Activated CD4-positive, alpha-beta T cell treated with anti-CD3 and anti-CD28 coated beads for 1 hour (primary cell): ENCODE data around the gene TMEM209.
"Not testable (repeated sequence)": the region's sequence is repeated elsewhere in the genome, so short reads cannot be mapped to it uniquely, and the experiment has no call there.

Source experiments
- DNase-seq: peaks from one replicate; pipeline ENCODE4 v3.0.0-alpha.2; 2020

TMEM209 gene

DNA sequence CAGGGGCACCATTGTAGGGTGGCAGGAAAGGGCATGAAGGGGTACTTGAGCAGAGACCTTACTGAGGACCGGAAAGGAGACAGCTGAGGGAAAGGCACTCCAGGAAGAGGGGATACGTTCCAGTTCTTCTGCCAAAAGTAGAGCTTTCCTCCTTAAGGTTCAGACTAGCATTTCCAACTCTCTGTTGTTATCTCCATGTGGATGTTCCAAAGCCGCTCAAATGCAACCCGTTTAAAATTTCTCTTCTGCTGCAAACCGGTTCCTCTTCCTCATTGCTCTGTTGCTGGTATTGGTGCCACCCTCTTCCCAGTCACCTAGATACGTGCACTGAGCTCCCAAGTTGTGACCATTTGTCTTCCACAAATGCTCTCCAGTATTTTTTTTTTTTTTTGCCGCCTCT is 47.5 kb downstream of the TMEM209 start:
- DNase-seq: no peak

DNA sequence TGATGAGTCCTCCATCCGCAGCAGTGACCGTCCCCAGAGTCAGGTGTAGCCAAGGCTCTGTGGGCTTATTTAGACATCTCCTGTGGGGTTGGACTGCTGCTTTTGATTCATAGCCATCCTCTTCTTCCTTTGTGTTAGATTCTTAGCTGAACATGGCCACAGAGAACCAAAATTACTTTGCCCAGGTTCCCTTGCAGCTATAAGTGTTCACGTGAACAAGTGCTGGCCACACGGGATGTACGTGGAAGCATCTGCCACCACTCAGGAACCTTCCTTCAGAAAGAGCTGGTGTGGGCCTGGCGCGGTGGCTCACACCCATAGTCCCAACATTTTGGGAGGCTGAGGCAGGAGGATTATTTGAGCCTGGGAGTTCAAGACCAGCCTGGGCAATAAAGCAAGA is 49.1 kb downstream of the TMEM209 start:
- no peak for DNase-seq

DNA sequence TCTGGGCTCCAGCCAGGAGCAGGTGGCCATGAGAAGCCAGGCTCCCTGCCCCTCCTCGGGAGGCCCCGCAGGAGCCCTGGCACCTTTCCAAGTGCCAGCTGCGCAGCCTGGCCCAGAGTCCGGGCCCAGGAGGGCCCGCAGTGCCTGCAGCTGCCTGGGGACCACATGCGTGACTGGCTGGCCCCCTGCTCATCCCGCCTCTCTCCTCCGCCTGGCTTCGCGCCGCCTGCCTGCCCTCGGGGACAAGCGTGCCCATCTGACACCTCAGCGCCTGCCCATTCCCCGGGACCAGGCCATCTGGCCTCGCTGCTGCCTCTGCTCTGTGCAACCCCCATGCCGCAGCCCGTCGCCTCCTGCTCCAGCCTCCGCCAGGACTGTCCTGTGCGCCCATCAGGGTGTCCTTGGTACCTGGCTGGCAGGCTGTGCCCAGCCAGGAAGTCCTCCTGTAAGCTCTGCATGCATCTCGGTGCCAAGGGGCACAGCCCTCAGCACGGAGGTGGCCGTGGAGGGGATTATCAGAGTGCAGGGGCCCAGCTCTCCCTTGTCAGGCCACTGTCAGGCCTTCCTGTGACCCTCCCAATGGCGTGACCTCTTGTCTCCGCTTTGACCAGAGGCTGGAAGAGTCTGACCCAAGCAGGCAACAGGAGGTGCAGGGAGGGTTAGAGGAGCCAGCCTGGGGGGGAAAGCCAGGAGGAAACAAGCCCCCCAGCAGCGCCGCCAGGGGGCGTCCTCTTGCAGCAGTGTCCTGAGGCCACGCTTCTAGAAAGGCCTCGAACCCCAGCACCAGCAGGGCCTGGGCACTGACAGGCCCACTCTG is 50.5 kb downstream of the TMEM209 start:
- DNase-seq: no peak

DNA sequence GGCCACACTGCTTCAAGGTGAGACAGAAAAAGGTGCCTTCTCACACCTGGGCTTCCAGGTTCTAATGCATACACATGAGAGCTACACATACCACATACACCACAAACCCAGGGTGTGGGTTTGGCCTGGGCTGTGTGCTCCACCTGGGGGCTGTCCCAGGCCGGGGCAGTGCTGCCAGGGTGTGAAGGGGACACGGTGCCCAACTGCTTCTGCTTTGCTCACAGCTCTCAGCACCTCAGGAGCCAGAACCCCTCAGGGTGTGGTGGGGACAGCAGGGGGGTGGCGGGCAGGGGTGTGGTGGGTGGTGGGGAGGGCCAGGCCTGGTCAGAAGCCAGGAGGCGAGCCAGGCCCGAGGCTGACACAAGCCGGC is 51.1 kb downstream of the TMEM209 start:
- DNase-seq: no peak

DNA sequence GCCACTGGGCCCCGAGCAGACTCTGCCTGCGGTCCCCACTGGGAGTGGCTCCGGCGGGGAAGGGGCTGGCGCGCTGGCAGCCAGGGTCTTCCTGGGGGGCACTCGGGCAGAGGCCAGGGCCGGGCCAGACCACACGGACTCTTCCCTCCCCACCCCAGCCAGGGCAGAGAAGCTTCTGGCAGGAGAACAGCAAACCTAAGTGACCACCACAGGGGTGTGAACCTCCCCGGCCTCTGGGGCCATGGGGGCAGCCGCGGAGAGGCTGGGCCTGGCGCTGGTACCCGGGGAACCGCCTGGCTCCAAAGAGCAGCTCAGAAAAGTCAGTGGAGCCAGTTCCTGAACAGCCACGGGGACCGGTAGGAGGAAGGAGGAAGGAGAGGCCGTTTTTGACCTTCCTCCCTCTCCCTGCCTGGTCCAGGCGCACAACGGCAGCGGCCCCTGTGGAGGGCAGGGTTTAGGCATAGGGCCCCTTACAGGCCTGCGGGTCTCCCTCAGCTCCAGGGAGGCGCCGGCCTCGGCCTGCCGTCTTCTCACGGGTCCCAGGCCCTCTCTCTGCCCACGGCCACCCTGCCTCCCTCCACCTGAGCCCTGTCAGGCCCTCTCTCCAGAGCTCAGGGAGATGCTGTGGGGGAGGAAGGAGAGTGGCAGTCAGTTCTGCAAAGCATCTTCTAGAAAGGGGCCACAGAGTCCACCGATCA is 51.8 kb downstream of the TMEM209 start:
- no peak for DNase-seq

DNA sequence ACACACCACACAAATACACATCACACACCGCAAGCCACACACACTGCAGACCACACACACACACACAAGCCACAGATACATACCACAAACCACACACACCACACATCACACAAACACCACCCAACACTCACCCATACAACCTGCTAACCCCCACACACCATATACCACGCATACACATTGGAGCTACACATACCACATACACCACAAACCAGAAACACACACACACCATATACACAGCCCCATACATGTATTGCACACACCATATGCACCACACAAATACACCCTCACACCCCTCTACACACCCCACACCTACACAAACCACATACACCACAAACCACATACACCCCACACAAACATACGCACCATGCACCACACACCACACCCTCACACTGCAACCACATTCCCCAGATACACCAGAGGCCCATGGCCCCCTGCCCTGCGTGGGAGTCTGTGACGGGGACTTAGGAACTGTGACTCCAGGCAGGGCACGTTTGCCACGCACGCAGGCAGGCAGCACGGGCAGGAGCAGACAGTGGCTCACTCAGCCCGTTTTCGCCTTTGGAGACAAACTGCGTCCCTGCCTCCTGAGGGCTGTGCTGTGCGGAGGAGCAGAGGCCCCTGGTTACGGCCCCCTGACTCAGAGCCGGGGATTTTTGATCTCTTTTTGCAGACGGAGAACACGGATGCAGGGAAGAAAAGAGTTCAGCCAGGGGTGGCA is 52.6 kb downstream of the TMEM209 start:
- no peak for DNase-seq

DNA sequence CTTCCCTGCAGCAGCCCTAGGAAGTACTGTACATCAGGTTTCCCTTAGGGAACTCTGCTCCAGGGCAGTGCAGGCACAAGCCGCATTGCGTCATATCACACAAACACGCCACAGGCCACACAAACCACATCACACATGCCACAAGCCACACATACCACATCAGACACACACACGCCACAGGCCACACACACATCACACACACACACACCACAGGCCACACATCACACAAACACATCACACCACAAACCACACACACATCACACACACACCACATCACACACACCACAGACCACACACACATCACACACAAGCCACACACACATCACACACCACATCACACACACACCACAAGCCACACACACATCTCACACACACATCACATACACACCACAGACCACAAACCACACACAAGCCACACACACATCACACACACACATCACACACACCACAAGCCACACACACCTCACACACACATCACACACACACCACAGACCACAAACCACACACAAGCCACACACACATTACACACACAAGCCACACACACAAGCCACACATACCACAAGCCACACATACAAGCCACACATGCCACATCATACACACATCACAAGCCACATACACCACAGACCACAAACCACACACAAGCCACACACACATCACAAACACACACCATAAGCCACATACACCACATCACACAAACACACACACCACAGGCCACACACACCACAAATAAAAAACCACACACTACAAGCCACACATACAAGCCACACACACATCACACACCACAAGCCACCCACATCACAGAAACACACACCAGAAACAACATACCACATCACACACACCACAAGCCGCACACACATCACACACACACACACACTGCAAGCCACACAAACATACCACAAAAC is 53.4 kb downstream of the TMEM209 start:
- DNase-seq: no peak

DNA sequence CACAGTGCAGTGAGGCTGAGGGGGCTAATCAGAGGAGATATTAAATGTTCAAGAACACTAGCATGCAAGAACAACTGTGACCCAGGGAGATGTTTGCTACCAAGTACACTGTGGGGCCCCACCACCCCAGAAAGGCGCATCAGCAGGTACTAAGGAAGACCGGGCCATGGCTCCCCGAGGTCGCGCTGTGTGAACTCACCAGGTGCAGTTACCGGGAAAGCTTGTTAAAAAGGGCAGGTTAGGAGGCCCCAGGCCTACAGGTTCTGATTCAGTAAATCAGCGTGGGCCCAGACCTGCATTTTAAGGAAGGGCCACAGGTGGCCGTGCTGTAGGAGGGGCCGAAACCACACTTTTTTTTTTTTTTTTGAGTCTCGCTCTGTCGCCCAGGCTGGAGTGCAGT is 54.6 kb downstream of the TMEM209 start:
- no peak for DNase-seq

DNA sequence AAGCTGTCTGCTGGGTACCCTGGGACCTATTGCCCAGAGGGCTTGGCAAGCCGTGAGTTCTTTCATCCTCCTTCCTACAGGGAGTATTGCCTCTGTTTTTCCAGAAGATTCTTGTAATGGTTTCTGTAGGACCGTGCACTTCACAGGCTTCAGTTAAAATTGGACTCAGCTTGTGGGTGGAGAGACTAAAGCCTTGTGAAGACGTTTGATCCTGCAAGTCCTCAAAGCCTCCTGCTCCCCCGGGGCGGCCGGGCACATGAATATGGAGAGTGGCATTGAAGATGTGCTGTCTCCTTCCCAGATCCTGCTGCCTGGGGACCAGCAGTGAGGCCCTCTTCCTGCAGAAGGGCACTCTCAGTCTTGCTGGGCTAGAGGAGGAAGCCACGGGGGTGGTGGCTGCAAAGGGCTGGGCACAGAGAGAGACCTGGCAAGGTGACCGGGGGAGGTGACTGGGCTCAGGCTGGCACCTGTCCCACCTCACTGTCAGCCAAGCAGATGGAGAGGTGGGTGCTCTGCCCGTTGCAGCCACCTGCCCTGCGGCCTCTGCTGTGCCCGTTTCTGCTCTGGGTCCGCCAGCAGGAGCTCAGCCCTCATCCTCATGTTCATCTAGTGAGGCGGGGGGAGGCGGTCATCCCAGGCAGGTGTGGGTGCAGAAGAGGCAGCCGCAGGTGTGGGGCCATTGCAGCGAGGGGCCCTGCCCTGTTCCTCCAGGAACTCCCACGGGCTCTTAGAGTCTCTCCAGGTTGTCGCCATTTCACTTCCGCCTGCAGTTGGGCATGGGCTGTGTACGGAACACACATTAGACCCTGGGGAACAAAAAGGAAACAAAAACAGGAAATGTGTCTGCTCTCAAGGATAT is 55.7 kb downstream of the TMEM209 start:
- DNase-seq: no peak

DNA sequence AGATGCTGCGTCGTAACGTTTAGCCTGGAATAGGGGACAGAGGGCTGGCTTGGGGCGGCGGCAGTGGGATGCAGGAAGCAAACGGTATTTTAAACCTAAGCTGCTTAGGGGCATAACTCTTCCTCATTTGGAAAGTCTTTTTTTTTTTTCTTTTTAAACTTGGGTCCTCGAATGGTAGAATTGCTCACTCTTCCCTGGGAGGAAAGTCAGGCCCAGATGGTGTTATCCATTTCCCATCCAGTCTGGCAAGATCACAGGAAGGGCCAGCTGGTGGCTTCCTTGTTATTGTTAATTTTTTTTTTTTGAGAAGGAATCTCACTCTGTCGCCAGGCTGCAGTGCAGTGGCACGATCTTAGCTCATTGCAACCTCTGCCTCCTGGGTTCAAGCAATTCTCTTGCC is 56.6 kb downstream of the TMEM209 start:
- DNase-seq: no peak

DNA sequence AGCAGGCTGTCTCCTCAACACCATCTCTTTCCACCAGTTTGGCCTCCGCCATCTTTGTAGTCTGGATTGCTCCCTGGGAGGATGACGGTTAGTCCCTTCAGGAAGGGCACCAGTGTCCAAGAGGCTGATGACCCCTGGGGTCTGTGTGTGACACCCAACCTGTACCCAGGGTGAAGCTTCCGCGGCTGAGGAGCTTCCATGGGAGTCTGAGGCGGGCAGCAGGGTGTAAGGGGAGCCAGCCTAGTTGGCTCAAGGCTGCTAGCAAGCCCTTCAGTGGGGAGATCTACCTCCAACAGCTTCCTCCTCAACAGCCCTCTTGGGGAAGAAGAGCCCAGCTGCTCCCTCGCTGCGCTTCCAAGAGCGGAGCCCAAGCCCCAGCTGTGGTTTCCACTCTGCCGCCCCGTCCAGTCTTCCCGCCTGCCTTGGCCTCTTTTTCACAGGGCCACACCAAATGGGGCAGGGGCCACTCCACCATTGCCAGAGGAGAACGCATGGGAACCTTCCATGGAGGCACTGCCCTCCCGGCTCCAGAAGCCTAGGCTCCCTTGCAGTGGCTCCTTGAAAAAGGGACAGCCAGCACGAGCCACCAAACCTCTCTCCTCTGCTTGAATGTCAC is 57.4 kb downstream of the TMEM209 start:
- no peak for DNase-seq

DNA sequence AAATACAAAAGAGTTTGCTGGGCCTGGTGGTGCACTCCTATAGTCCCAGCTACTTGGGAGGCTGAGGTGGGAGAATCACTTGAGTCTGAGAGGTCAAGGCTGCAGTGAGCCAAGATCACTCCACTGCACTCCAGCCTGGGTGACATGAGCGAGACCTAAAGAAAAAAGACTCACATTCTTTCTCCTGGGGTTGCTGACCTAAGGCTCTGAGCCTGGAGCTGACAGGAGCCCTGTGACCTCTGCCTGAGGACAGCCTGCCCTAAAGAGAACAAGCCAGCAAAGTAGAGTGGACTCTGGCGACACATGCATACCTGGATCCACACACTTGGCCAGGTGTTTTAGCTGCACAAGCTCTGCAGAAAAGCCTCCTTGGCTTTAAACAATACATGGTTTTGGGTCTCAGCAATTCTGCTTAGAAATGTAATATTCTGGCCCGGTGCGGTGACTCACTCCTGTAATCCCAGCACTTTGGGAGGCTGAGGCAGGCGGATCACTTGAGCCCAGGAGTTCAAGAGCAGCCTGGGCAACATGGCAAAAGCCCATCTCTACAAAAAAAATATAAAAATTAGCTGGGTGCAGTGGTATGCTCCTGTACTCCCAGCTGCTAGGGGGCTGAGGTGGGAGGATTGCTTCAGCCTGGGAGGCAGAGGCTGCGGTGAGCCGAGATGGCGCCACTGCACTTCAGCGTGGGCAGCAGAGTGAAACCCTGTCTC is 58.4 kb downstream of the TMEM209 start:
- no peak for DNase-seq

DNA sequence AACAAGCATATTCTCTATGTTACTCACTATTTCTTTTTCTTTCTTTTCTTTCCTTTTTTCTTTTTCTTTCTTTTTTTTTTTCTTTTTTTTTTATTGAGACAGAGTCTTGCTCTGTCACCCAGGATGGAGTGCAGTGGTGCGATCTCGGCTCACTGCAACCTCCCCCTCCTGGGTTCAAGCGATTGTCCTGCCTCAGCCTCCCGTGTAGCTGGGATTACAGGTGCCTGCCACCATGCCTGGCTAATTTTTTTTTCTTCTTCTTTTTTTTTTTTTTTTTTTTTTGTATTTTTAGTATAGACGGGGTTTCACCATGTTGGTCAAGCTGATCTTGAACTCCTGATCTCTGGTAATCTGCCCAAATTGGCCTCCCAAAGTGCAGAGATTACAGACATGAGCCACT is 59.1 kb downstream of the TMEM209 start:
- DNase-seq: not testable (repeated sequence)

DNA sequence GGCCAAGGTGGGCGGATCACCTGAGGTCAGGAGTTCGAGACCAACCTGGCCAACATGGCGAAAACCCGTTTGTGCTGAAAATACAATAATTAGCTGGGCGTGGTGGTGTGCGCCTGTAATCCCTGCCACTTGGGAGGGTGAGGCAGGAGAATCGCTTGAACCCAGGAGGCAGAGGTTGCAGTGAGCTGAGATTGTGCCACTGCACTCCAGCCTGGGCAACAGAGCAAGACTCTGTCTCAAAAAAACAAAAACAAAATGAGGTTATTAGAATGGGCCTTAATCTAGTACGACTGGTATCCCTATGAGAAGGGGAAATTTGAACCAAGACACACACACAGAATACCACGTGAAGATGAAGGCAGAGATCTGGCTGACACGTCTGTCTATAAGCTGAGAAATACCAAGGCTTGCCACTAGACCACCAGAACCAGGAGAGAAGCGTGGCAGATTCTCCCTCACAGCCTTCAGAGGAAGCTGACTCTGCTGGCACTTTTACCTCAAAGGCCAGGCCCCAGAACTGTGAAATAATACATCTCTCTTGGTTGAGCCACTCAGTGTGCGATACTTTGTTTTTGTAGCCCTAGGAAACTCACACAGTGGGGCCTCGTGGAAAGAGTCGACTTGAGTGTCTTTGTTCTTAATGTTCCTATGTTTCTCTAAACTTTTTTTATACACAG is 59.6 kb downstream of the TMEM209 start:
- no peak for DNase-seq

DNA sequence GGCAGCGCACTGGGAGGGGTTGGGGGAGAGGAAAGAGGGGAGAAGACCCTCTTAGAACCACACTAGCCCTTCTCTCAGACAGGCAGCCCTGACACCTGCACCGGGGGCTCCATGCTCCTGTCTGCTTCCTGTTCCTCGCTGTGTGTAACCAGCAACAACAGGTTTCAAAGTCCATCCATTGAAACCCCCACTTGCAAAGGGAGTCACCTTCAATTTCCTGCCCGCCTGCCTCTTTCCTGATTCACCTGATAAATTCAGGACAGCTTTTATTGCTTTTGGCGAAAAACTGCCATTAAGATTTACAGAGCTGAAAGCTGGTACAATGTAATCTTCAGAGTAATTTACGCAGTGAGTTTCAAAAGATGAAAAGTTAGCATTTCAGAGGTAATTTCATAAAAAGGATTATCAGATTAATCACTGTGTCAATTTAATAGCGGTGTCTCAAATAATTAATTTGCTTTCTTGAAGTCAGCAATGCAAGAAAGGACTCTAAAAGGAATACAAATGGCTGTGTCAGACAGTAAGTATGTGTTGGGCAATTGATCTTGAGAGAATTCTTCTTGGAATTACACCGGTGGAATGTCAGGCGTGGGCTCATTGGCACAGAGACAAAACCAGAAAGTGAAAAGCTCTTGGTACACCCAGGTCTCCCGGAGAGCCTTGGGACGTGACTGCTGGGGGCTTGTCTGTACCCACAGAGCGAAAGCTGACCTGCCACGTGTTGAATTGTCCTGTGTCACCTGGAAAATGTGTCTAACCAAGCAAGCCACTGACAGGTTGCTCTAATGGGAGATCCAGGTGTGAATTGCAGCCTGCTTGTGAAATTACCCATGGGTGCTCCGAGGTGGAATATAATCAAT is 60.7 kb downstream of the TMEM209 start:
- no peak for DNase-seq

DNA sequence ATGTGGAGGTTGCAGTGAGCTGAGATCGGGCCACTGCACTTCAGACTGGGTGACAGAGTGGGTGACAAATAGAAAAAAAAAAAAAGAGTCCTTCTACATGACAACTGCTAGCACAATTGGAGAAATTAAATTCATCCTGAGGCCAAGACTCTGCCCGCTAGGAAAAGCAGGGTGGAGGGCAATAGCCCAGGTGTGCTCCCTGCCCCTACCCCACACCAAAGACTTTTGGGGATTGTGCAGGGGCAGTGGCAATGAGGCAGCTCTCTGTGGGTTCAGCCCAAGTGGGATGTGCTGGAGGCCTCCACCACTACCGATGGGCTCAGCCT is 61.3 kb downstream of the TMEM209 start:
- DNase-seq: no peak

DNA sequence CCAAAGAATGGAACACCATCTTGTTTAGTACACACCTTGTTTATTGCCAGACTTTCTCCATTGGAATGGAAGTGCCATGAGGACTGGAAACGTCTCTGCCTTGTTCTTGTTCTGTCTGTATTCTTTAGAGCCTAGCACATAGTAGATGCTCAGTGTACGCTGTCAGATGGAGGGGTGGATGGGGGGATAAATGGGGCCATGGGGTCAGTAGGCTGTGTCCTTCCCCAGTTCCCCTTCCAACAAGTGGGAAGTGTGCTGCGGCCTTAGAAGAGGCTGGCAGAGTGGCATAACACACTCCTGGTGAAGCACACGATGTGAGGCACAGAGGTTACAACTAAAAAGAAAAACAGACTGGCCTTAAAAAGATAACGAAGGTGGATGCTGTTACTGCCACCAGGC is 61.9 kb downstream of the TMEM209 start:
- no peak for DNase-seq

DNA sequence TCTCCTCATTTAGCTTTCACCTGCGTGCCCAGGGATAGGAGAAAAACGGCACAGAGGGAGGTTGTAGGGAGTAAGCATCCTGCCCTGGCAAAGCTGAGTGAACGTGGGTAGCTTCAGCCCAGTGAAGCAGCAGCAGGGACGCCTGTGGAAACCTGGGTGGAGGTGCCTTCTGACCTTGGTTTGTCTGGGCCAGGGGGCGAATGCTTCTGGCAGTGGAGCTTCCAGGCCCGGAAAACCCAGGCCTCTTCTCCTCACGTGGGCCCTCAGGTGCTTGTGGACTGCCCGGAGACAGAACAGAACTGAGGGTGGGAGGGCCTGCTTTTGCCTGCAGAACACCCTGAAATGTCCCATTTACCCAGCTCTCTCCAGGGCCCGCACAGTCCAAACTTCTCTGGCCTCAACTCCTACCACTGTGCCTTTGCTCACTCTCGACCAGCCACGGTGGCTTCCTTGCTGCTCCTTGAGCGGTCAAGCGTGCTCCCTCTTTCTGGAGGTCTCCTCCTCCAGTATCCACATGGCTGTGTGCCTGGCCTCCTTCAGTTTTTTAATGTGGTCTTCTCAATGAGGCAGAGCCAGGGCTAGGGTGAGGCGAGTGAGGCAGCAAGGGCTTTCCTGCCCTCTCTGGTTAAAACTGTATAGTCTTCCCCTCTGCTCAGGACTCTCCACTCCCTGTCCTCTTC is 62.4 kb downstream of the TMEM209 start:
- DNase-seq: no peak
